ENCODE results near the gene MPO.

DNA sequence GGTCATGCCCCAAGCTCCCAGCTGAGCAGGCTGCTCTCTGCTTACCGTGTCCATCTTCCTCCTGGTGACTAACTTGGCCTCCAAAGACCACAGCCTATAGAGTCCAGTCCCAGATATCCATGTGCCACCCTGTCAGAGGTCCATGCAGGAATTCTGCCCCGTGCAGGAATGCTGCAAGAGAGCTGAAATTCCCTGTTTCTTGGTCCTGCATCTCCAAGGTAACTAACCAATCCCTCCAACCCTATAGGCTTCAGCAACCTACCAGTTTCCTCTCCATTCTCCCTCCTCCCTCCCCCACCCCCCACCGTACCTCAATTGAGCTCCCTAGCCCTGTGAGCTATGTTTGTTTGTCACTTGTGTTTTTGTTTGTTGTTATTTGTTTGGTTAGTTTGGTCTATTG is 52.1 kb downstream of the MPO start:
- TF ChIP-seq MYC (IDR thresholded peaks at IDR 0.05; ENCODE audit: insufficient read depth, insufficient read length, insufficient replicate concordance, low read length, severe bottlenecking) (no peak), HDAC2 (IDR thresholded peaks at IDR 0.05) (no peak)
- TF ChIP-seq, protein P1, sequence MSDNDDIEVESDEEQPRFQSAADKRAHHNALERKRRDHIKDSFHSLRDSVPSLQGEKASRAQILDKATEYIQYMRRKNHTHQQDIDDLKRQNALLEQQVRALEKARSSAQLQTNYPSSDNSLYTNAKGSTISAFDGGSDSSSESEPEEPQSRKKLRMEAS (IDR thresholded peaks at IDR 0.05; ENCODE audit: low read depth, low read length): no peak

Data from GM12878 (cell line).